IMR-90 (cell line): ENCODE measurements around the gene CFAP73. TPM values are rescaled to one million over a fixed set of nuclear protein-coding genes. Genes with fewer than 3 reads are reported as not detected.

ENCODE experiments used
- ATAC-seq: fragments of 200-7000 bp; cut with Tn5 transposase; 2 replicates; pipeline ENCODE4 v1.9.1; 2020; ENCODE audit warnings: low read depth, mild to moderate bottlenecking, moderate library complexity
- BruUV-seq: library from RNA; stranded (reverse); fragments of 400-500 nt; replicated peaks from 2 replicates; lab custom pipeline; 2021; lab: Mats Ljungman, UMichigan
- CTCF ChIA-PET: fragments of 300-600 bp; formaldehyde crosslinking; extraction: SDS; loops from one replicate; lab custom pipeline; 2021; ENCODE audit warnings: antibody characterized with exemption; lab: Yijun Ruan, JAX
- POLR2A ChIA-PET: fragments of 300-600 bp; sonication (Branson Sonifier 250); formaldehyde crosslinking; loops from one replicate; lab custom pipeline; 2022; ENCODE audit warnings: antibody characterized with exemption; ENCODE audit not compliant: unreplicated experiment; lab: Charles Lee
- DNase-seq: peaks from one replicate; pipeline ENCODE4 v3.0.0; 2013
- H2AFZ ChIP-seq: replicated peaks from 2 replicates; pipeline ENCODE3; 2013; ENCODE audit warnings: low read length, mild to moderate bottlenecking; ENCODE audit not compliant: poor library complexity
- H2AK5ac ChIP-seq: 2 replicates; pipeline ENCODE4 v1.6.1; 2013; ENCODE audit warnings: low read depth, low read length, inconsistent platforms
- H2AK9ac ChIP-seq: replicated peaks from 2 replicates; pipeline ENCODE3; 2013; ENCODE audit warnings: mild to moderate bottlenecking, low read depth, low read length, moderate library complexity; ENCODE audit not compliant: poor library complexity
- H2BK120ac ChIP-seq: 2 replicates; pipeline ENCODE4 v1.6.1; 2013; ENCODE audit warnings: low read depth, low read length, inconsistent platforms
- H2BK15ac ChIP-seq: 3 replicates; pipeline ENCODE4 v1.6.1; 2013; ENCODE audit warnings: low read depth, low read length, inconsistent platforms
- H2BK20ac ChIP-seq: 2 replicates; pipeline ENCODE4 v1.6.1; 2013; ENCODE audit warnings: low read depth, mild to moderate bottlenecking, inconsistent platforms, low read length, moderate library complexity
- H2BK5ac ChIP-seq: 2 replicates; pipeline ENCODE4 v1.6.1; 2013; ENCODE audit warnings: mild to moderate bottlenecking, low read depth, low read length, inconsistent platforms; ENCODE audit not compliant: poor library complexity, severe bottlenecking
- H3K14ac ChIP-seq: replicated peaks from 2 replicates; pipeline ENCODE4 v1.6.1; 2013; ENCODE audit warnings: low read depth, low read length, inconsistent platforms
- H3K18ac ChIP-seq: 2 replicates; pipeline ENCODE4 v1.6.1; 2013; ENCODE audit warnings: low read depth, low read length, control low read depth
- H3K23ac ChIP-seq: 2 replicates; pipeline ENCODE4 v1.6.1; 2013; ENCODE audit warnings: low read depth, low read length, inconsistent platforms
- H3K27ac ChIP-seq: 2 replicates; pipeline ENCODE4 v1.5.1; 2013; ENCODE audit warnings: mild to moderate bottlenecking, control low read depth, low read length; ENCODE audit not compliant: insufficient read depth
- H3K27me3 ChIP-seq: 2 replicates; pipeline ENCODE4 v1.6.1; 2013; ENCODE audit warnings: low read length; ENCODE audit not compliant: control insufficient read depth, insufficient read depth
- H3K36me3 ChIP-seq: 2 replicates; pipeline ENCODE4 v1.6.1; 2013; ENCODE audit warnings: low read length, mixed read lengths; ENCODE audit not compliant: control insufficient read depth, insufficient read depth
- H3K4ac ChIP-seq: 2 replicates; pipeline ENCODE4 v1.6.1; 2013; ENCODE audit warnings: low read depth, low read length, inconsistent platforms
- H3K4me1 ChIP-seq: 2 replicates; pipeline ENCODE4 v1.6.1; 2013; ENCODE audit warnings: low read length, mixed read lengths; ENCODE audit not compliant: control insufficient read depth, insufficient read depth
- H3K4me2 ChIP-seq: 2 replicates; pipeline ENCODE4 v1.6.1; 2013; ENCODE audit warnings: low read depth, mild to moderate bottlenecking, control low read depth, low read length, moderate library complexity
- H3K4me3 ChIP-seq: 2 replicates; pipeline ENCODE4 v1.5.1; 2013; ENCODE audit warnings: low read depth, mild to moderate bottlenecking, control low read depth, low read length, moderate library complexity; ENCODE audit not compliant: insufficient read depth
- H3K56ac ChIP-seq: 2 replicates; pipeline ENCODE4 v1.6.1; 2013; ENCODE audit warnings: low read length, inconsistent platforms; ENCODE audit not compliant: insufficient read depth; ENCODE audit errors: extremely low read depth
- H3K79me1 ChIP-seq, 2 experiments: 2 replicates each; pipeline ENCODE4 v1.6.1; 2013; ENCODE audit warnings: low read length in 2 of 2, inconsistent platforms in 1 of 2, low read depth in 1 of 2
- H3K9ac ChIP-seq: 2 replicates; pipeline ENCODE4 v1.6.1; 2013; ENCODE audit warnings: low read depth, low read length, control low read depth
- H3K9me1 ChIP-seq: 2 replicates; pipeline ENCODE4 v1.6.1; 2013; ENCODE audit warnings: low read length, inconsistent platforms; ENCODE audit not compliant: insufficient read depth
- H3K9me3 ChIP-seq: 2 replicates; pipeline ENCODE4 v1.6.1; 2013; ENCODE audit warnings: low read length; ENCODE audit not compliant: control insufficient read depth, insufficient read depth
- H4K20me1 ChIP-seq: 2 replicates; pipeline ENCODE4 v1.6.1; 2013; ENCODE audit warnings: low read length, inconsistent platforms; ENCODE audit not compliant: insufficient read depth
- H4K5ac ChIP-seq: 2 replicates; pipeline ENCODE4 v1.6.1; 2013; ENCODE audit warnings: mild to moderate bottlenecking, low read depth, low read length, control low read depth
- H4K8ac ChIP-seq, 2 experiments: 2 replicates each; pipeline ENCODE4 v1.6.1; 2013; ENCODE audit warnings: low read depth in 2 of 2, low read length in 2 of 2, control low read depth in 1 of 2, inconsistent platforms in 1 of 2
- H4K91ac ChIP-seq: 2 replicates; pipeline ENCODE4 v1.6.1; 2013; ENCODE audit warnings: low read depth, low read length, inconsistent platforms; ENCODE audit not compliant: insufficient read depth
- MAZ ChIP-seq: IDR thresholded peaks from 2 replicates; pipeline ENCODE4 v1.6.1; 2012; ENCODE audit warnings: low read depth, mild to moderate bottlenecking, low read length, improper control_type of control experiment, moderate library complexity, borderline replicate concordance
- MXI1 ChIP-seq: IDR thresholded peaks from 2 replicates; pipeline ENCODE4 v1.6.1; 2012; ENCODE audit warnings: low read depth, mild to moderate bottlenecking, low read length, moderate library complexity, borderline replicate concordance
- POLR2A ChIP-seq: IDR thresholded peaks from 2 replicates; pipeline ENCODE4 v1.6.1; 2012; ENCODE audit warnings: mild to moderate bottlenecking, low read depth, low read length
- RFX5 ChIP-seq: IDR thresholded peaks from 2 replicates; pipeline ENCODE4 v1.8.0; 2012; ENCODE audit warnings: low read depth, mild to moderate bottlenecking, low read length, moderate library complexity
- WGBS, 2 experiments: methylation state at CpG; one replicate each; pipeline versions ENCODE4 v1.1.5 to v1.1.7; 2013; ENCODE audit warnings: missing lambda C conversion rate in 2 of 2; ENCODE audit not compliant: insufficient read length in 1 of 2; ENCODE audit errors: extremely low coverage in 2 of 2; 5-methylcytosine and 5-hydroxymethylcytosine counted together
- dilution Hi-C: fragments of 300-500 bp; cut with HindIII; formaldehyde crosslinking; loops from one replicate; pipeline ENCODE4 v1.14.3; 2018; ENCODE audit warnings: low sequenced_read_pairs; ENCODE audit not compliant: unreplicated experiment
- in situ Hi-C: fragments of 300-500 bp; cut with MboI; formaldehyde crosslinking; loops from 3 replicates; pipeline ENCODE4 v1.14.3; 2019; ENCODE audit warnings: low sequenced_read_pairs, inconsistent platforms, mixed read lengths
- intact Hi-C: fragments of 100-400 bp; cut with micrococcal nuclease; formaldehyde crosslinking; loops from 2 replicates; pipeline ENCODE4 v1.10.0; 2022
- polyA plus RNA-seq, 3 experiments: library from polyadenylated mRNA; depleted of rRNA; stranded (reverse); fragments of >200 nt; gene quantifications; 2 replicates each; pipeline ENCODE4 v1.2.3, GENCODE V29; 2012; ENCODE audit warnings: low replicate concordance in 1 of 3
- total RNA-seq: library from RNA; depleted of rRNA; stranded (reverse); fragments of >200 nt; gene quantifications from 2 replicates; pipeline ENCODE4 v1.2.3, GENCODE V29; 2012
- TF ChIP-seq, protein P1 (sequence below): conservative IDR thresholded peaks from 2 replicates; pipeline ENCODE4 v1.5.1; 2012; ENCODE audit warnings: mild to moderate bottlenecking, low read depth, low read length, improper control_type of control experiment

CFAP73 gene
- total and polyA plus RNA-seq, 2 of the 4 experiments (the other 2 are of a cell fraction): not detected

- no peaks in the 10 kb centered on the region for H3K9me1 ChIP-seq
- intact Hi-C loops (no loop called here), in situ Hi-C loops (loop anchor here (25.0 kb wide), 1 partner anchor 1229 kb away; the partner anchor contains the start of gene TBX5), dilution Hi-C loops (no loop called here)
- no peak overlapping the region for H2BK5ac ChIP-seq
- H3K9me3 ChIP-seq: no peaks in the 10 kb centered on the region
- H2AK9ac ChIP-seq: no peak overlapping the region
- no peak overlapping the region for H2AK5ac ChIP-seq
- H3K27ac ChIP-seq: no peak overlapping the region
- H2AFZ ChIP-seq: no peak overlapping the region
- no peaks in the 10 kb centered on the region for H3K27me3 ChIP-seq
- H3K4me2 ChIP-seq: no peak overlapping the region
- H2BK15ac ChIP-seq: no peak overlapping the region
- ChIA-PET CTCF (no interaction called here), POLR2A (no interaction called here)
- 100% methylated on average over 4 of the region's 11 CpGs; no CpG with 5 or more reads in 1 of the 2 experiments for WGBS, 2 experiments
- no peak overlapping the region for H4K91ac ChIP-seq
- H3K4me3 ChIP-seq: no peak overlapping the region
- no peak overlapping the region for H3K4ac ChIP-seq
- H3K23ac ChIP-seq: no peak overlapping the region
- no peak for DNase-seq
- no TSS peak for BruUV-seq
- no peak overlapping the region for H3K18ac ChIP-seq
- no peak overlapping the region for H2BK120ac ChIP-seq
- peaks cover 34 to 61% of the 10 kb centered on the region in 2 experiments for H3K79me1 ChIP-seq
- no peak overlapping the region for H4K5ac ChIP-seq
- no peak overlapping the region for H3K56ac ChIP-seq
- TF ChIP-seq, protein P1, sequence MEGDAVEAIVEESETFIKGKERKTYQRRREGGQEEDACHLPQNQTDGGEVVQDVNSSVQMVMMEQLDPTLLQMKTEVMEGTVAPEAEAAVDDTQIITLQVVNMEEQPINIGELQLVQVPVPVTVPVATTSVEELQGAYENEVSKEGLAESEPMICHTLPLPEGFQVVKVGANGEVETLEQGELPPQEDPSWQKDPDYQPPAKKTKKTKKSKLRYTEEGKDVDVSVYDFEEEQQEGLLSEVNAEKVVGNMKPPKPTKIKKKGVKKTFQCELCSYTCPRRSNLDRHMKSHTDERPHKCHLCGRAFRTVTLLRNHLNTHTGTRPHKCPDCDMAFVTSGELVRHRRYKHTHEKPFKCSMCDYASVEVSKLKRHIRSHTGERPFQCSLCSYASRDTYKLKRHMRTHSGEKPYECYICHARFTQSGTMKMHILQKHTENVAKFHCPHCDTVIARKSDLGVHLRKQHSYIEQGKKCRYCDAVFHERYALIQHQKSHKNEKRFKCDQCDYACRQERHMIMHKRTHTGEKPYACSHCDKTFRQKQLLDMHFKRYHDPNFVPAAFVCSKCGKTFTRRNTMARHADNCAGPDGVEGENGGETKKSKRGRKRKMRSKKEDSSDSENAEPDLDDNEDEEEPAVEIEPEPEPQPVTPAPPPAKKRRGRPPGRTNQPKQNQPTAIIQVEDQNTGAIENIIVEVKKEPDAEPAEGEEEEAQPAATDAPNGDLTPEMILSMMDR: no peak
- TF ChIP-seq RFX5 (no peak), MXI1 (no peak), MAZ (no peak), POLR2A (no peak)
- no peak overlapping the region for H4K8ac ChIP-seq
- peaks cover 5% of the 10 kb centered on the region; the same call in 1 of the 2 replicates for H3K4me1 ChIP-seq
- H3K9ac ChIP-seq: no peak overlapping the region
- H2BK20ac ChIP-seq: no peak overlapping the region
- H3K14ac ChIP-seq: no peak overlapping the region
- peaks cover 23% of the 10 kb centered on the region for H3K36me3 ChIP-seq
- ATAC-seq: no peak
- no peaks in the 10 kb centered on the region; the same call in 1 of the 2 replicates for H4K20me1 ChIP-seq
Measured at GRCh38 chr12:113183030-113183589, 33.6 kb downstream of the CFAP73 start.
